ENCODE measurements around the gene OBSCN.
"Not testable (repeated sequence)": the region's sequence is repeated elsewhere in the genome, so short reads cannot be mapped to it uniquely, and the experiment has no call there.

Gene OBSCN

DNA sequence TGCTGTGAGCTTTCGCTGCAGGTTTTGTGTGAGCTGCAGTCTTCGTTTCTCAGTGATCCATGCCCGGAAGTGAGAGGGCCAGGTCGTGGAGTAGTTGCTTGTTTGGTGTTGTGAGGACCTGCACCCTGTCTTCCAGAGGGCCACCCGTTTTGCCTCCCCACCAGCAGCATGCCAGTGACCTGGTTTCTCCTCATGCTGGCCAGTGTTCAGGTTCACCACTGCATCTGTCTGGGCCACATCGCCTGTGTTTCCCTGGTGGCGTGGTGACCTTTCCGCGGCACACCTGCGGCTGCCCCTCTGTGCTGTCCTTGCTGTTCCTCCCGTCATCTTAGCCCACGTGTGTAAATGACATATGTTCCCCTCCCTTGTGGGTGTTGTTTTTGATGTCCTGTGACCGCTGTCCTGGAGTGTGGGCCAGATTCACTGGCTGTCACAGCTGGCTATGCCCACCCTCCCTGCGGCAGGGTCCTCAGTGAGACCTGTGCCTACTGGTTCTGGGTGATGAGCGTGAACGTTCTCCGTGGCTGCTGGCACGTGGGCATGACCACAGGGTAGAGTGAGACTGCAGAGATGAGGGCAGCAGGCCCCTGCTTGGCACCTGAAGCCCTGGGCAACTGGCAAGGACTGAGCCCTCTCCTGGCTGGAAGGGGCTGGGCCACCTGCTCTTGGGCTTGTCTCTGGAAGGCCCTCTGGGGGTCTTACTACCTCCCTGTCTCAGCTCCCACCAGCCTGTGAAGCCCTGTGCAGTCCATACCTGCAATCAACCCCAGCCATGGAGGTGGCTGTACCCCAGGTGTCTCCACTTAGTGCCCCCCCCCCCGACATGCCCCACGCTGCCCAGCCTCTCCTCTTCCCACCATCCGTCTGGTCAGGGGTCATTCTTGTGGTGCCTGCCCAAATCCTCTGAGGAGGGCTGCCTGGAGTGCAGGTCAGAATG lies 35.0 kb upstream of the OBSCN start:
- DNase-seq = no peak

DNA sequence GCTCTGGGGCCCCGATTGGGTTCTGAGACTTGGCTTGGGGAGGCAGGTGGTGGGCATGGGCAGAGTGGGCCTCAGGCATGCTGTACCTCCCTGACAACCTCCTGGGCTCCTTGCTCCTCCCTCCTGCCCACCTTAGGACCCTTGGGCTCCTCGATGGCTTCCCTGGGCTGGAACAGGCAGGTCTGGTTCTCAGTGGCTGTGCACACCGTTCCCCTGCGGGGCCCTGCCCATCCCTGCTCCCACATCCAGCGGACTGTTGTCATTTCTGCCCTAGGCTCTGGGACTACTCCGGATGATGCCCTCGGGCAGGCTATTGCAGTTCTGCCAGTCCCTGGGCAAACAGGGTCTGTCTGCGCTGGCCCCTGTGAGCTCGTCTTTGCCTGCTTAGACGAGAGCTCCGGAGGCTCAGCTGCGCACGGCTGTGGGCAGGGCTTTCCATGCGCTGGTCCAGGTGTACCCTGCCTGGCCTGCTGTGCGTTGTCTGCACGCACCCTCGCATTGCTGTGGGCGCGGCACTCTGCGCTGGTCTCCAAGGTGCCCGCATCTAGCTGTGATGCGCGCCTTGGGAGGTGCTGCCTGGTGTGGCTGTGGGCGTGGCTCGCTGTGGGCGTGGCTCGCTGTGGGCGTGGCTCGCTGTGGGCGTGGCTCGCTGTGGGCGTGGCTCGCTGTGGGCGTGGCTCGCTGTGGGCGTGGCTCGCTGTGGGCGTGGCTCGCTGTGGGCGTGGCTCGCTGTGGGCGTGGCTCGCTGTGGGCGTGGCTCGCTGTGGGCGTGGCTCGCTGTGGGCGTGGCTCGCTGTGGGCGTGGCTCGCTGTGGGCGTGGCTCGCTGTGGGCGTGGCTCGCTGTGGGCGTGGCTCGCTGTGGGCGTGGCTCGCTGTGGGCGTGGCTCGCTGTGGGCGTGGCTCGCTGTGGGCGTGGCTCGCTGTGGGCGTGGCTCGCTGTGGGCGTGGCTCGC lies 34.0 kb upstream of the OBSCN start:
- DNase-seq = not testable (repeated sequence)

DNA sequence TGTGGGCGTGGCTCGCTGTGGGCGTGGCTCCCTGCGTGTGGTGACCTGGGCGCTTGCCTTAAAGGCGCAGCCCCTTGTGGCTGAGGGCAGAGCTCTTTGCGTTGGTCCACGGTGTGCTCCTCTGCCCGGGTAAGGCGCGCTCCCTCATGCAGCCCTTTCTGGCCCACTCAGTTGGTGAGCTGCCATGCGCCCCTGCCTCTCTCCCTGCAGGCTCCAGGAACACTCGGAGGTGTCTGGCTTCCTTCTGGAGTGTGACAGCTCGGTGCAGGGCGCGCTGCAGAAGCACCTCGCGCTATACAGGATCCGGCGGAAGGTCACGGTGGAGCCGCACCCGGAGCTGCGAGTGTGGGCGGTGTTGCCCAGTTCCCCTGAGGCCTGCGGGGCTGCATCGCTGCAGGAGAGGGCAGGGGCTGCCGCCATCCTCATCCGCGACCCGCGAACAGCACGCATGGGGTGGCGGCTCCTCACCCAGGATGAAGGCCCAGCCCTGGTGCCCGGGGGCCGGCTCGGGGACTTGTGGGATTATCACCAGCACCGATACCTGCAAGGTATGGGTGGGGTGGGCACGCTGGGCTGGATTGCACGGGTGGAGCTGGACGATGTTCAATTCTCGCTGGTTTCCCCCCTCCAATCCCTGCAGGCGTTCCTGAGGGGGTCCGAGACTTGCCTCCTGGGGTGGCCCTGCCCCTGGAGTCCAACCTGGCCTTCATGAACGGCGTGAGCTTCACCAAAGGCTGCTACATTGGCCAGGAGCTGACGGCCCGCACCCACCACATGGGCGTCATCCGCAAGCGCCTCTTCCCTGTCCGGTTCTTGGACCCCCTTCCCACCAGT lies 33.1 kb upstream of the OBSCN start:
- no peak for DNase-seq

DNA sequence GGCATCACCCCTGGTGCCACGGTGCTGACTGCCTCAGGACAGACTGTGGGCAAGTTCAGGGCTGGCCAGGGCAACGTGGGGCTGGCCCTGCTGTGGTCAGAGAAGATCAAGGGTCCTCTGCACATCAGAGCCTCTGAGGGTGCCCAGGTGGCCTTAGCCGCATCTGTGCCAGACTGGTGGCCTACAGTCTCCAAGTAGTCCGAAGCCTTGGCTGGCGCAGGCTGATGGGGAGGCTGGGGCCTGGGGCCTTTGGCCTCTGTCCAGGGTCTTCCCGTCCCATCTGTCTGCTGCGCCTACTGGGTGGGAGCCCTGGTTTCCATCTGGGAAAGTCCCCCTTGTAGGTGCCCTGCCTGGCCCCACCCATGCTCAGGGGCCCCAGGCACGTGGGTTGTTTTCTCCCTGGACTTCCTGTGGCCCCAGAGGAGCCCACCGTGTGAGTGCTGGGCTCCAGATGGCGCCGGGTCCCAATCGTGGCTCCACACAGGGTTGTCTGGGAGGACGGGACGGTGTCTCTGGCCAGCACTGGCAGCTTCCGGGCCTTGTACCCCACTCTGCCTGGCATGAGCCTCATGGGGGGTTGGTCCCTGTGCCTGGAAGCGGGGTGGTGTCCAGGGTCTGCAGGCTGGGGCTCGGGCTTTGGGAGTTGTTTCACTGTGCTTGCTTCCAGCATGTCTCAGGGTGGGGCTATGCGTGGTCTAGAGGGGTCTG lies 32.4 kb upstream of the OBSCN start:
- DNase-seq = no peak

DNA sequence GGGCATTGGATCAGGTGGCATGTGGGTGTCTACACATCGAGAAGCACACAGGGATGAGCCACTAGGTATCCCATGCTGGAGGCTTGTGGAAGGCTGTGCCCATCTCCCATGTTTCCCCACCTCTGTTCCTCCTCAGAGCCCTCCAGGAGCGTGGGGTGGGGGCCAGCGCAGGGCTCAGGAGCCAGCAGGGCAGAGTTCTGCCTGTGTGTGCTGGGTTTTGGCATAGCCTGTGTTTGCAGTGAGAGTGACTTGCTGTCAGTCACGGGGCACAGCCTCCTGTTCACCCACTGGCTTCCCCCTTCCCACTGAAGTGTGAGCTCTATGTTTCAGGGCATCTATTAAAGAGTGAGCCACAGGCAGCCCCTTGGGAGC lies 31.8 kb upstream of the OBSCN start:
- DNase-seq = no peak

GRCh38 chr1:228176461-228177182 lies 31.2 kb upstream of the OBSCN start:
- no peak for DNase-seq

DNA sequence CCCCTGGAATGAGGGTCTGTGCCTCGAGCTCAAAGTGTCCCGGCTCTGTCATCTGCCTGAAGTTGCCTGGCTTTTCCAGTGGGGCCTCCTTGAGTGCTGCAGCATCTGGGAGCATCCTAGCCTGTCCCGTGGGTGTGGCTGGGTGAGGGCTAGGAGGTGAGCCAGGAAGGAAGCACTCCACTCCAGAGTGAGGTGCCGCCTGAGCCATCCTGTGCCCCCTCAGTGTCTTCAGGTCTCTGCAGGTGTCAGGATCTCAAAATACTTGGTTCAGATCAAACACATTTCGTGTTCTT lies 30.7 kb upstream of the OBSCN start:
- no peak for DNase-seq

DNA sequence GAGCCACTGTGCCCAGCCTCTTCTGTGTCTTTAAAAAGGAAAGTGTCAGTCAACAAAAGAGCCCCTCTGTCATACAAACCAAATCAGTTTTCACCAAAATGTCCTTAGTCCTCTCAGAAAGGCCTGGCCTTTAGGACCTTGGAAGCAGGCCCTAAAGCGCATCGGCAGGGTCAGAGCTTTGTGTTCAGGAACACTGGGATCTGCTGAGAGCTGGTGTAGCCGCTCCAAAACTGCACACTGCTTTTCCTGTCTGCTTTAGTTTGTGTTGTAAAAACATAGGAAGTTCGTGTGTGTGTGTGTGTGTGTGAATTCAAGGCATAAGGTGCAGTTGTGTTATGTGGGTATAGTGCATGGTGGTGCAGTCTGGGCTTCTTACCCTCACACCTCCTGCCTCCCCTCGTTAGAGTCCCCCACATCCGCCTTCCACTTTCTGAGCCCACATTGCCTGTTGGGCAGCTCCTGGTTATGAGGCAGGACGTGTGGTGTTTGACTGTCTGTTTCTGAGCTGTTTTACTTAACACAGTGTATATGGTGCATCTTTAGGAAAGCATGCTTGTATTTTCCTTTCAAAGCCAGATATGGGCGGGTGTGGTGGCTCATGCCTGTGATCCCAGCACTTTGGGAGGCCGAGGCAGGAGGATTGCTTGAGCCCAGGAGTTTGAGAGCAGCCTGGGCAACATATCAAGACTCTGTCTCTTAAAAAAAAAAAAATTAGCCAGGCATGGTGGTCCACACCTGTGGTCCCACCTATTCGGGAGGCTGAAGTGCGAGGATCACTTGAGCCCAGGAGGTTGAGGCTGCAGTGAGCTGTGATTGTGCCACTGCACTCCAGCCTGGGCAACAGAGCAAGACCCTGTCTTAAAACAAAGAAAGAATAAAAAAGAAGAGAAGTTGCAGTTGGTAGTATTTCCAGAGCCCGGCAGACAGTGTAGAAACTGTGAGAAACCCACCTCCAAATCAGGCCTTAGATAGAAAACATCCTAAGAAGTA lies 29.8 kb upstream of the OBSCN start:
- DNase-seq = no peak

GRCh38 chr1:228178737-228179684 lies 28.8 kb upstream of the OBSCN start:
- DNase-seq = no peak

DNA sequence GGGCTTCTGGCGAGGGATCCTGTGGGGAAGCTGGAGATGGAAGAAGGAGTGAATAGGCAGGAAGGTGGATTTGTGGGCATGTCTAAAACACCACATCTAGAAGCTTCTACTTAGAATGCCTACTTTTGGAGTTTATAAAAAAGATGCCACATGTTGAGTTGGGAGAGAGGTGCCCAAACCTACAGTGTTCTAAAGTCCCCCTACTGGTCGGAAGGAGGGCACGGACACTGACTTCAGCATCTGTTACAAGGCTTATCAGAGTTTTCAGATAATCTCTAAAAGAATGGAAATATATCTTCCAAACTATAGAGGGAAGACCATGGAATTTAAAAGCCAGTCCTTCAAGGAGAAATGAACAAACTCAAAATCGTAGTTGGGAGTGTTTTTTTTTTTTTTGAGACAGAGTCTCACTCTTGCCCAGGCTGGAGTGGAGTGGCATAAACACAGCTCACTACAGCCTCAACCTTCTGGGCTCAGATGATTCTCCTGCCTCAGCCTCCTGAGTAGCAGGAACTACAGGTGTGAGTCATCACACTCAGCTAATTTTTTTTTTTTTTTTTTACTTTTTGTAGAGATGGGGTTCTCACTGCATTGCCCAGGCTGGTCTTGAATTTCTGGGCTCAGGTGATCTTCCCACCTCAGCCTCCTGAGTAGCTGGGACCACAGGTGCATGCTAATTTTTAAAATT lies 27.4 kb upstream of the OBSCN start:
- no peak for DNase-seq

- no peak for DNase-seq
These were observed 26.7 kb upstream of the OBSCN start for GRCh38 chr1:228180959-228181644.

DNA sequence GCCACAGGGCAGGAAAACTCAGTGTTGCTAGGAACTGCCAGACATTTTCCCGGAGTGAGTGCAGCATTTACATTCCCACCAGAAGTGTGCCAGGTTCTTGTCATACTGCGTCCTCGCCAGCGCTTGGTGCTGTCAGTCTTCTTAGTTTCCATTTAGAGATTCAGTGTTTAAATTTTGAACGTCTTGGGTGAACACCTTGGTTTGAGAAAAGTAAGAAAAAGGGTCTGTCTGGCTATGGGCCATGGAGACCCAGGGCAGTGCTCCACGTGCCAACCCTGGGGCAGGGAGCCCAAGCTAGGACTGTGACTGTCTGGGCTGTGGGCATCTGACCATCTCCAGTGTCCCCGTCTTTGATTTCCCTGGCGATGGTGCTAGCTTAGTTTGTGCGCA lies 26.2 kb upstream of the OBSCN start:
- DNase-seq = no peak

DNA sequence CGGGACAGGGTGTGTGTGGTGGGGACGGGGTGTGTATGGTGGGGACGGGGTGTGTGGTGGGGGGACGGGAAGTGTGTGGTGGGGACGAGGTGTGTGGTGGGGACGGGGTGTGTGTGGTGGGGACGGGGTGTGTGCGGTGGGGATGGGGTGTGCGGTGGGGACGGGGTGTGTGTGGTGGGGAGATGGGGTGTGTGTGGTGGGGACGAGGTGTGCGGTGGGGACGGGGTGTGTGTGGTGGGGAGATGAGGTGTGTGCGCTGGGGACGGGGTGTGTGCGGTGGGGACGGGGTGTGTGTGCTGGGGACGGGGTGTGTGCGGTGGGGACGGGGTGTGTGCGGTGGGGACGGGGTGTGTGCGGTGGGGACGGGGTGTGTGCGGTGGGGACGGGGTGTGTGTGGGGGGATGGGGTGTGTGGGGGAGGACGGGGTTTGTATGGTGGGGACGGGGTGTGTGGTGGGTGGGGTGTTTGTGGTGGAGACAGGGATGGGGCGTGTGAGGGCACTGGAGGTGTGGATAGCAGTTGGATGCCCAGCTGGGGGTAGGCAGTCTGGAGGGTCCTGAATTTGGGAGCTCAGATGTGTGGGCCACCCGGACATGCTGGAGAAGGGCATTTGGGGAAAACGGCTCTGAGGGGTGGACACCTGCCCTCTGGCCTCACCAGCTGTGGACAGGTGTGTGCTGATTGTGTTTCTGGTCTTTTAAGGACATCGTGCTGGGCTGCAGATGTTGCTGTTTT lies 25.4 kb upstream of the OBSCN start:
- no peak for DNase-seq

- DNase-seq = no peak
These were observed 23.7 kb upstream of the OBSCN start for GRCh38 chr1:228184152-228184551.

DNA sequence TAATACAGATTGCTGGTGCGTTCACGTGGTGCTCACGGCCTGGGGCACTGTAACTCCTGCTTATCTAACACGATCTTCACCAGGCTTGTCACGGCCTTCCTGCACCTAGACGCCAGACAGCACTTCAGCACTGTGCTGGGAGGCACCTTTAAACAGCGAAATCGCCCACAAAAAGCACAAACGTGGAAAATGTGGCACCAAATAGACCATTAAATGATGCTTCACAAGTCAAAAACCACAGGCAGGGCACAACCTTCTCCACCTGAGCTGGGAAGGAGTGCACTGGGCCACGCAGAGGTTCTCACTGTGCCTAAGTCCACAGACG lies 22.2 kb upstream of the OBSCN start:
- DNase-seq = no peak

DNA sequence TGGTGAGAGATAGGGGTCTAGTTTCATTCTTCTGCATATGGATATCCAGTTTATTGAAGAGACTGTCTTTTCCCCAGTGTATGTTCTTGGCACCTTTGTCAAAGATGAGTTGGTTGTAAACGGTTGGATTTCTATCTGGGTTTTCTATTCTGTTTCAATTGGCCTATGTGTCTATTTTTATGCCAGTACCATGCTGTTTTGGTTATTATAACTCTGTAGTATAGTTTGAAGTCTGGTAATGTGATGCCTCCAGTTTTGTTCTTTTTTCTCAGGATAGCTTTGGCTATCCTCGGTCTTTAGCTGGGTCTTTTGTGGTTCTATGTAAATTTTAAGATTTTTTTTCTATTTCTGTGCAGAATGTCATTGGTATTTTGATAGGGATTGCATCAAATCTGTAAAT lies 19.6 kb upstream of the OBSCN start:
- not testable (repeated sequence) for DNase-seq

GRCh38 chr1:228190182-228190581 lies 17.7 kb upstream of the OBSCN start:
- DNase-seq = no peak
